H7 (cell line): ENCODE measurements around the gene GMNC. TPM values are rescaled to one million over a fixed set of nuclear protein-coding genes. Genes with fewer than 3 reads are reported as not detected.
A peak's percentile ranks its signal among the peaks of the same experiment; 100 is the strongest.

Experiments used
- DNase-seq: peaks from one replicate; pipeline ENCODE4 v3.0.0; 2012
- H3K27me3 ChIP-seq: 2 replicates; pipeline ENCODE4 v1.6.0; 2011; ENCODE audit warnings: mild to moderate bottlenecking, low read length; ENCODE audit not compliant: control insufficient read depth, insufficient read depth
- H3K36me3 ChIP-seq: replicated peaks from 2 replicates; pipeline ENCODE4 v1.5.1; 2011; ENCODE audit warnings: low read length; ENCODE audit not compliant: control insufficient read depth, insufficient read depth
- H3K4me3 ChIP-seq: 2 replicates; pipeline ENCODE4 v1.5.1; 2011; ENCODE audit warnings: low read depth, mild to moderate bottlenecking, control low read depth, low read length, moderate library complexity; ENCODE audit not compliant: insufficient read depth
- total RNA-seq: library from RNA; depleted of rRNA; stranded (reverse); fragments of >200 nt; shearing (Covaris generic); gene quantifications from 2 replicates; pipeline ENCODE4 v1.2.3, GENCODE V29; 2014

GMNC gene
- total RNA-seq, 1 experiment from 2014 or later: 0.07 TPM

DNA sequence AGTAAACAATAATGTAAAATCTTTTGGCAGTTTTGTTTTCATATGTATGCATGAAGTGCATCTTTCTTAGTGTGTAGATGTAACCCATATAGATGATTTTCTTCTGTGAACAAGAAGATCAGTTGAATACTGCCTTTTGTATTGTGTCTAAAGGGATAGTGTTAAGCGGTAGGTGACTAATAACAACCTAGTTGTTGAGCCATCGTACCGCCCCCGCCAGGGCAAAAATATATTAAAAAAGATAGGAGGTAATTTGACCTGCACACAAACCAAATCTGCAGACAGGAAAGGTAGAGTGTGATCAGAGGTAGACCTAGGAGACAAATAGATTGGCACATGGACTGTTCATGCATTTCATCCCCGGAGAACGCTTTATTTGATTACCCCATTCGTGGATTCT lies 3.3 kb upstream of the GMNC start:
- no peak overlapping the region for H3K4me3 ChIP-seq
- peaks cover 26% of the 10 kb centered on the region for H3K27me3 ChIP-seq
- DNase-seq: no peak
- no peaks in the 10 kb centered on the region for H3K36me3 ChIP-seq

DNA sequence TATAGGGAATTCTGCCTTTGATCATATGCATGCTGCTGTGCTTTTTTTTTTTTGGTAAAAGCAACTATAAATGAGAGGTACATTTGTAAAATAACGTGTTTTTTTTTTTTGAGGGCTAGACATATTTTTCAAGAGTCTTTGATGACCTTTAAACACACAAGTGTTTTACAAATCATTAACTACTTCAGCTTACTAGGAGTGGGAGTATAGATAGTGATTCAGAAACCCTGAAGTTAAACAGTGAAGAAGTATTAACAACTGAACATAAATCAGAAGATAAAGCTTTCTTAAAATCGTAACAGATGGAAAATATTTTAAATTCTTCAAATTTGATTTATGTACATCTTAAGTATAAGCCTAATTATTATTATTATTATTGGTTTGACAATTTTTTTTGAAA lies 2.9 kb upstream of the GMNC start:
- Histone ChIP-seq H3K36me3 (no peaks in the 10 kb centered on the region), H3K27me3 (peaks cover 30% of the 10 kb centered on the region), H3K4me3 (no peak overlapping the region)
- no peak for DNase-seq

DNA sequence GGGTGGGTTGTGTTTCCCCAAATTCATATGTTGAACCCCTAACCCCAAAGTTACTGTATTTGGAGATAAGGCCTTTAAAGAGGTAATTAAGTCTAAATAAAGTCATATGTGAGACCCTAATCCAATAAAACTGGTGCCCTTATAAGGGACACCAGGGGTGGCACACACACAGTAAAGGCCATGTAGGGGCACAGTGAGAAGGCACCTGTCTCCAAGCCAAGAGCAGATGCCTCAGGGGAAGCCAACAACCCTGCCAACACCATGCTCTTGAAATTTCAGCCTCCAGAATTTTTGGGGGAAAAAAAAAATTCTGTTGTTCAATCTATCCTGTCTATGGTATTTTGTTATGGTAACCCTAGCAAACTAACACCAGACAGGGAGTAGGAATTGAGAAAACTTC lies 1.5 kb upstream of the GMNC start:
- peaks cover 31% of the 10 kb centered on the region for H3K27me3 ChIP-seq

GRCh38 chr3:190863119-190863465 lies 598 bp upstream of the GMNC start:
- no peak for DNase-seq
- Histone ChIP-seq H3K4me3 (peak overlapping the region; percentile 63), H3K27me3 (peaks cover 31% of the 10 kb centered on the region), H3K36me3 (no peaks in the 10 kb centered on the region)

More for the DNA sequence above, 1.5 kb upstream of the GMNC start:
- no peaks in the 10 kb centered on the region for H3K36me3 ChIP-seq
- no peak for DNase-seq
- no peak overlapping the region for H3K4me3 ChIP-seq

GRCh38 chr3:190860521-190860920 lies 2.0 kb downstream of the GMNC start:
- no peak for DNase-seq
- peaks cover 31% of the 10 kb centered on the region for H3K27me3 ChIP-seq

GRCh38 chr3:190855151-190855550 lies 7.3 kb downstream of the GMNC start:
- Histone ChIP-seq H3K36me3 (no peaks in the 10 kb centered on the region), H3K27me3 (peaks cover 6% of the 10 kb centered on the region; the same call in 1 of the 2 replicates), H3K4me3 (no peak overlapping the region)
- DNase-seq: peak; percentile 7

More at GRCh38 chr3:190860521-190860920, 2.0 kb downstream of the GMNC start:
- Histone ChIP-seq H3K36me3 (no peaks in the 10 kb centered on the region), H3K4me3 (no peak overlapping the region)

DNA sequence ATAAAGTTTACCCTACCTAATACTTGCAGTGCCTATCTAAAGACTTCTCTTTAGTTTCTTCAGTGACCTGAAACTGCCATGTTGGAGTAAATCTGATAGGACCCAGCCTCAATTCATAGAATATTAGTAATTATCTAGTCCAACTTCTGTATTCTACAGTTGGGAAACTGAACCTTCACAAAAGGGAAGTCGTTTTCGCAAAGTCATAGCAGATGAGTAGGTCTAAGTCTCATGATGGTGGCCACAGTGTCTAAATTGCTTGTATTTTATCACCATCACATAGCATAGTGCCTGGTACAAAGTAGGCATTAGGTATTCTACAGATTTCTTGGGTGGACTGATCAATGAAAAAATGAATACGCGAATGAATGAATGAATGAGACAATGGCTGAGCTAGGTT lies 8.4 kb downstream of the GMNC start:
- DNase-seq: no peak
- H3K36me3 ChIP-seq: no peaks in the 10 kb centered on the region
- H3K27me3 ChIP-seq: peaks cover 6% of the 10 kb centered on the region; the same call in 1 of the 2 replicates
- no peak overlapping the region for H3K4me3 ChIP-seq

GRCh38 chr3:190853464-190853863 lies 9.0 kb downstream of the GMNC start:
- no peak for DNase-seq
- Histone ChIP-seq H3K27me3 (peaks cover 6% of the 10 kb centered on the region; the same call in 1 of the 2 replicates), H3K36me3 (no peaks in the 10 kb centered on the region), H3K4me3 (no peak overlapping the region)

GRCh38 chr3:190849607-190850006 lies 12.9 kb downstream of the GMNC start:
- no peak overlapping the region for H3K4me3 ChIP-seq
- no peak for DNase-seq
- H3K36me3 ChIP-seq: no peaks in the 10 kb centered on the region
- peaks cover 4% of the 10 kb centered on the region; the same call in 1 of the 2 replicates for H3K27me3 ChIP-seq

DNA sequence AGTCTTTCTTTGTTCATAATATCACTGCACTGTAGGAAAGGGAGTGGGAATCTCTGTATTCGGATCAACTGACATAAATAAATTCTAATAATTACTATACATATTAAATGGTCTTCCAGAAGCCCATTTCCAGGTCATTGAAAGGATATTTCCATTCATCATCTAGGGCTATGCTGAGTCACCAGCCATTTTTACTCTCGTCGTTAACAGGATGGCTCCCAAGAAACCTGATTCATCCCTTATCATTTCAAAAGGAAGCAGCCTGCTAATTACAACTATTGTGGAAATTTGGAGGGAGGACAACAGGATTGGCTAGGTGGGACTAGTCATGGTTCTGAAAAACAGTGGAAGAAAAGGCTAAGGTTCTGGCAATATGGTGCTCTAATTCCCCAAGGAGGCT lies 13.6 kb downstream of the GMNC start:
- DNase-seq: no peak

GRCh38 chr3:190847436-190847835 lies 15.1 kb downstream of the GMNC start:
- H3K4me3 ChIP-seq: no peak overlapping the region
- DNase-seq: no peak
- no peaks in the 10 kb centered on the region for H3K27me3 ChIP-seq
- H3K36me3 ChIP-seq: no peaks in the 10 kb centered on the region

More for the DNA sequence above, 13.6 kb downstream of the GMNC start:
- Histone ChIP-seq H3K27me3 (peaks cover 2% of the 10 kb centered on the region; the same call in 1 of the 2 replicates), H3K36me3 (no peaks in the 10 kb centered on the region), H3K4me3 (no peak overlapping the region)

DNA sequence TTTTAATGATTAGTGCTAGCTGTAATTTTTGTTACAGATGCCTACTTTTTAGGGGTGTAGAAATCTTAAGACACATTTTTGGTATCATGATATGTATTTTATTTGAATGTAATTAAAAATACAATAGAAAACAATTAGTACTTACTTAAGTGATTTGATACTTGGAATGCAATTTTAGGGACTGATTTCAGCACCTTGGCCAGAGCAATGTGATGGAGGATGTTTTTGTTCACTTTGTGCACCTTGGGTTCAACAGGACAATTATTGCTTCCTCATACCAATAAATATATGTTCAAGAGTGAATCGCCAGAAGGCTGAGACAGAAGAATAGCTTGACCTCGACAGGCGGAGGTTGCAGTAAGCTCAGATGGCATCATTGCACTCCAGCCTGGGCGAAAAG lies 22.3 kb downstream of the GMNC start:
- no peaks in the 10 kb centered on the region for H3K27me3 ChIP-seq
- H3K4me3 ChIP-seq: no peak overlapping the region
- no peak for DNase-seq
- H3K36me3 ChIP-seq: no peaks in the 10 kb centered on the region

GRCh38 chr3:190831225-190831624 lies 31.3 kb downstream of the GMNC start:
- no peaks in the 10 kb centered on the region for H3K36me3 ChIP-seq
- DNase-seq: no peak
- H3K27me3 ChIP-seq: no peaks in the 10 kb centered on the region
- no peak overlapping the region for H3K4me3 ChIP-seq

- no peak for DNase-seq
- Histone ChIP-seq H3K36me3 (no peaks in the 10 kb centered on the region), H3K4me3 (no peak overlapping the region), H3K27me3 (no peaks in the 10 kb centered on the region)
These were observed 32.5 kb downstream of the GMNC start for GRCh38 chr3:190830031-190830430.

DNA sequence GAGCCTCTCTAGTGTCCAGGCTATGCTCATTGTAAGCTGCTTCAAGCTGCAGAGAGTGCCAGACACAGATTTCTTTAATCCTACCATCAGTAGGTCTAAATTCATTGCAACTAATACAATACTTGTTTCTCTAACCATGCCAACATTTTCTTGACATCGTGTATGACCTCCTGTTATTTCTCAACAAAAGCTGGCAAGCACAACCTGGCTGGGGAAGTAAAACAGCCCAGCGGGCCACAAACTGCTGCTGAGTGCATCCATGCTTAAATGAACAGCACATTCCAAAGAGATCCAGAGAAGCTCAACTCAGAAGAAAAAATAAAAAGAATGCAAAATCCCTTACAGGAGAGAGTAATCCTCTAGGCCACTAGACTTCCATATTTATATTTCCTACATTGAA lies 36.5 kb downstream of the GMNC start:
- no peak overlapping the region for H3K4me3 ChIP-seq
- no peak for DNase-seq
- H3K36me3 ChIP-seq: no peaks in the 10 kb centered on the region
- H3K27me3 ChIP-seq: no peaks in the 10 kb centered on the region

GRCh38 chr3:190825386-190826016 lies 37.0 kb downstream of the GMNC start:
- no peak overlapping the region for H3K4me3 ChIP-seq
- H3K36me3 ChIP-seq: no peaks in the 10 kb centered on the region
- DNase-seq: no peak
- H3K27me3 ChIP-seq: no peaks in the 10 kb centered on the region
